Heart left ventricle (tissue), 16 donors: Measurements from ENCODE around the gene MRPS21. TPM values are rescaled to one million over a fixed set of nuclear protein-coding genes. Genes with fewer than 3 reads are reported as not detected.

Experiments
- ATAC-seq, 4 donors: fragments of 200-7000 bp; cut with Tn5 transposase; one replicate each; pipeline ENCODE4 v1.9.1; 2020 to 2022; ENCODE audit warnings: moderate library complexity in 4 of 4, mild to moderate bottlenecking in 3 of 4, moderate number of reproducible peaks in 1 of 4
- DNase-seq, 5 donors: peaks; one replicate each; pipeline ENCODE4 v3.0.0-alpha.2; 2020
- H3K27ac ChIP-seq, 12 donors: fragments of 200-600 bp; sonication (generic) in 4 of 12; one replicate each; pipeline versions ENCODE4 v1.5.0 to v1.8.0; 2016 to 2022; ENCODE audit warnings: mild to moderate bottlenecking in 2 of 12
- H3K27me3 ChIP-seq, 9 donors: fragments of 200-600 bp; sonication (generic) in 2 of 9; one replicate each; pipeline versions ENCODE4 v1.5.1 to v1.8.0; 2016 to 2022; ENCODE audit warnings: mild to moderate bottlenecking in 3 of 9
- H3K36me3 ChIP-seq, 9 donors: fragments of 200-600 bp; sonication (generic) in 2 of 9; one replicate each; pipeline versions ENCODE4 v1.5.0 to v1.8.0; 2018 to 2022; ENCODE audit warnings: mild to moderate bottlenecking in 2 of 9
- H3K4me1 ChIP-seq, 12 donors: fragments of 200-600 bp; sonication (generic) in 4 of 12; one replicate each; pipeline versions ENCODE4 v1.5.0 to v1.8.0; 2016 to 2022; ENCODE audit warnings: mild to moderate bottlenecking in 3 of 12
- H3K4me3 ChIP-seq, 12 donors: fragments of 200-600 bp; sonication (generic) in 4 of 12; one replicate each; pipeline versions ENCODE4 v1.5.0 to v1.8.0; 2017 to 2022; ENCODE audit warnings: mild to moderate bottlenecking in 9 of 12, moderate library complexity in 4 of 12
- H3K9me3 ChIP-seq, 12 donors: fragments of 200-600 bp; sonication (generic) in 4 of 12; one replicate each; pipeline versions ENCODE4 v1.5.0 to v1.8.0; 2016 to 2022; ENCODE audit warnings: mild to moderate bottlenecking in 1 of 12
- CTCF ChIP-seq, 12 donors: fragments of 200-600 bp; sonication (generic) in 4 of 12; IDR thresholded peaks; one replicate each; pipeline versions ENCODE4 v1.5.0 to v1.8.0; 2018 to 2022; ENCODE audit warnings: antibody characterized with exemption in 12 of 12, mild to moderate bottlenecking in 5 of 12
- POLR2A ChIP-seq, 2 donors: fragments of 450-650 bp; IDR thresholded peaks; one replicate each; pipeline ENCODE4 v1.6.1; 2017; ENCODE audit warnings: antibody characterized with exemption in 2 of 2, mild to moderate bottlenecking in 2 of 2, moderate library complexity in 2 of 2
- WGBS, 4 donors: extraction: QIAGEN DNeasy Blood & Tissue Kit in 2 of 4; methylation state at CpG; one replicate each; pipeline versions ENCODE4 v1.1.5 to v1.1.7; 2013 to 2018; 5-methylcytosine and 5-hydroxymethylcytosine counted together
- intact Hi-C, 10 donors: fragments of 100-400 bp; cut with DNase I; formaldehyde crosslinking; loops; one replicate each; pipeline versions ENCODE4 v1.11.1 to v1.14.2; 2022
- polyA plus RNA-seq, 2 donors: library from polyadenylated mRNA; stranded (reverse); fragments of 200-250 nt; gene quantifications; one replicate each; pipeline ENCODE4 v1.2.3, GENCODE V29; 2013
- total RNA-seq, 9 donors: library from RNA; depleted of rRNA in 2 of 9; stranded (reverse); fragments of >200 nt in 2 of 9; fragmentation: NEBNext Ultra II Directional in 3 of 9; extraction: Animal tissue kit (Norgen Biotek cat#: 25700) in 3 of 9; gene quantifications; one replicate each; pipeline versions ENCODE4 v1.1.0 to v1.2.4, GENCODE V29; 2016 to 2023
- donor health status: ischemic (EF 13 %, LVEDD 7.1; RV severe dilation, severe dysfunction).
- donor health status: healthy with polysubstance abuse.
- donor health status: DM: no; HTN: yes; CAD: no.
- donor health status: DM: no; HTN: no; CAD: no.
- donor health status: ischemic (EF 25% LVEDD 6.9; RV normal size, moderate dysfunction).
- donor health status: ischemic (EF 25% LVEDD 5.7; RV mildly dilated, moderate dysfunction).
- donor health status: healthy.
- donor health status: DM: yes; HTN: yes; CAD: no.
- donor health status: ischemic (EF 35%, LVEDD 5.7; RV mildly dilated, moderate dysfunction).
- donor health status: nonischemic (EF 11% LVEDD 7.7; RV severe dilation, severe dysfunction).
- donor health status: DM: yes; HTN: yes; CAD: no.
- donor health status: PGD.
- donor health status: ischemic (EF 29% LVEDD 5.4; RV normal size, mild dysfunction).
- donor health status: nonischemic (EF 23%, LVEDD 6.1; RV moderate dilation, normal function).

Gene MRPS21
- total and polyA plus RNA-seq, 11 donors, result 44.5 to 139 (median 64.2) TPM

- DNase-seq, result no peak
- TF ChIP-seq CTCF (IDR thresholded peaks at IDR 0.05), result no peak
- no peak for TF ChIP-seq POLR2A (IDR thresholded peaks at IDR 0.05)
- intact Hi-C loops, result loop anchor here in 5 of 10 donors (1.0 to 10.0 kb wide), 7 partner anchors 24 to 278 kb away; partner anchors contain the start of gene PRPF3 (in 3 of the 5)
- Histone ChIP-seq H3K36me3 (no peaks in the 10 kb centered on the region), H3K27me3 (peaks cover 0 to 22% (median 0%) of the 10 kb centered on the region in 9 donors), H3K4me1 (peaks cover 0 to 38% (median 20%) of the 10 kb centered on the region in 12 donors), H3K9me3 (no peaks in the 10 kb centered on the region), H3K27ac (peak overlapping the region in 2 of 12 donors; percentile 52 to 77), H3K4me3 (peak overlapping the region in 3 of 12 donors; percentile 44 to 54 (median 52))
- WGBS, 4 donors, result 19 to 31% (median 26%) methylated on average over 13 to 14 of the region's 14 CpGs
- ATAC-seq, result no peak
These were observed 36.9 kb upstream of the MRPS21 start for GRCh38 chr1:150256554-150257341.

GRCh38 chr1:150257624-150258585, 35.8 kb upstream of the MRPS21 start, which contains the start of gene CA14:
Gene CA14 (plus strand): TSS chr1:150257774. CDS start chr1:150258129, 355 bp downstream.
- Histone ChIP-seq H3K27ac (peak within 1 kb of the TSS in 8 of 12 donors; percentile 3 to 77 (median 39)), H3K4me3 (peak within 1 kb of the TSS in 7 of 12 donors; percentile 5 to 54 (median 14)), H3K4me1 (peaks cover 0 to 38% (median 20%) of the 10 kb centered on the region in 12 donors), H3K9me3 (no peaks in the 10 kb centered on the region), H3K36me3 (no peaks in the 10 kb centered on the region), H3K27me3 (peaks cover 0 to 22% (median 0%) of the 10 kb centered on the region in 9 donors)
- peak in 2 of 5 donors; percentile 46 to 71 for DNase-seq
- TF ChIP-seq CTCF (IDR thresholded peaks at IDR 0.05), result no peak
- no peak for TF ChIP-seq POLR2A (IDR thresholded peaks at IDR 0.05)
- peak in 3 of 4 donors; percentile 28 to 58 (median 53) for ATAC-seq
- intact Hi-C loops, result loop anchor here in 5 of 10 donors (2.0 to 10.0 kb wide), 5 partner anchors 23 to 277 kb away; partner anchors contain the start of gene PRPF3 (in 3 of the 5)
- 28 to 39% (median 35%) methylated on average over 13 of the region's 13 CpGs for WGBS, 4 donors

- intact Hi-C loops, result loop anchor here in 4 of 10 donors (5.0 to 10.0 kb wide), 4 partner anchors 63 to 276 kb away; partner anchors contain the start of gene PRPF3 (in 3 of the 4)
- Histone ChIP-seq H3K36me3 (peaks cover 0 to 8% (median 3%) of the 10 kb centered on the region in 9 donors), H3K4me3 (peak overlapping the region in 1 of 12 donors; percentile 15), H3K27me3 (peaks cover 0 to 22% (median 0%) of the 10 kb centered on the region in 9 donors), H3K9me3 (no peaks in the 10 kb centered on the region), H3K4me1 (peaks cover 0 to 38% (median 20%) of the 10 kb centered on the region in 12 donors), H3K27ac (peak overlapping the region in 5 of 12 donors; percentile 44 to 77 (median 65))
- WGBS, 4 donors, result 40 to 52% (median 43%) methylated on average over 4 of the region's 4 CpGs
- DNase-seq (no peak), ATAC-seq (peak in 1 of 4 donors; percentile 22)
- TF ChIP-seq CTCF (IDR thresholded peaks at IDR 0.05) (no peak), POLR2A (IDR thresholded peaks at IDR 0.05) (no peak)
These were observed 34.4 kb upstream of the MRPS21 start for GRCh38 chr1:150259217-150259616.
